LNCaP clone FGC (cell line): ENCODE results near the gene BDNF.

Experiments
- DNase-seq: peaks from one replicate; pipeline ENCODE4 v3.0.0-alpha.2; 2011; ENCODE audit warnings: low read depth
- H3K4me3 ChIP-seq: 2 replicates; pipeline ENCODE4 v1.5.1; 2011; ENCODE audit warnings: mild to moderate bottlenecking, low read depth, low read length, control low read depth
- TF ChIP-seq, protein P1 (sequence below): IDR thresholded peaks from 2 replicates; pipeline ENCODE4 v1.5.1; 2012; ENCODE audit warnings: mild to moderate bottlenecking; ENCODE audit not compliant: control insufficient read depth, insufficient read depth; ENCODE audit errors: extremely low read depth

Gene BDNF

DNA sequence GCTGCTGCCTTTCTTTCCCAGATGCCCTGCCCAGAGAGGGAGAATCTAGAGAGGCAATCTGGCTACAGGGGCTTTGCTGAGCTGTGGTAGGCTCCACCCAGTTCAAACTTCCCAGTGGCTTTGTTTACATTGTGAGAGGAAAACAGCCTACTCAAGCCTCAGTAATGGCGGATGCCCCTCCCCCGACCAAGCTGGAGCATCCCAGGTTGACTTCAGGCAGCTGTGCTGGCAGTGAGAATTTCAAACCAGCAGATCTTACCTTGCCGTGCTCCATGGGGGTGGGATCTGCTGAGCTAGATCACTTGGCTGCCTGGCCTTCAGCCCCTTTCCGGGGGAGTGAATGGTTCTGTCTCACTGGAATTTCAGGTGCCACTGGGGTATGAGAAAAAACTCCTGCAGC lies 12.2 kb downstream of the BDNF start:
- no peak for DNase-seq
- H3K4me3 ChIP-seq, result no peak overlapping the region
- TF ChIP-seq, protein P1, sequence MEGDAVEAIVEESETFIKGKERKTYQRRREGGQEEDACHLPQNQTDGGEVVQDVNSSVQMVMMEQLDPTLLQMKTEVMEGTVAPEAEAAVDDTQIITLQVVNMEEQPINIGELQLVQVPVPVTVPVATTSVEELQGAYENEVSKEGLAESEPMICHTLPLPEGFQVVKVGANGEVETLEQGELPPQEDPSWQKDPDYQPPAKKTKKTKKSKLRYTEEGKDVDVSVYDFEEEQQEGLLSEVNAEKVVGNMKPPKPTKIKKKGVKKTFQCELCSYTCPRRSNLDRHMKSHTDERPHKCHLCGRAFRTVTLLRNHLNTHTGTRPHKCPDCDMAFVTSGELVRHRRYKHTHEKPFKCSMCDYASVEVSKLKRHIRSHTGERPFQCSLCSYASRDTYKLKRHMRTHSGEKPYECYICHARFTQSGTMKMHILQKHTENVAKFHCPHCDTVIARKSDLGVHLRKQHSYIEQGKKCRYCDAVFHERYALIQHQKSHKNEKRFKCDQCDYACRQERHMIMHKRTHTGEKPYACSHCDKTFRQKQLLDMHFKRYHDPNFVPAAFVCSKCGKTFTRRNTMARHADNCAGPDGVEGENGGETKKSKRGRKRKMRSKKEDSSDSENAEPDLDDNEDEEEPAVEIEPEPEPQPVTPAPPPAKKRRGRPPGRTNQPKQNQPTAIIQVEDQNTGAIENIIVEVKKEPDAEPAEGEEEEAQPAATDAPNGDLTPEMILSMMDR, result no peak

DNA sequence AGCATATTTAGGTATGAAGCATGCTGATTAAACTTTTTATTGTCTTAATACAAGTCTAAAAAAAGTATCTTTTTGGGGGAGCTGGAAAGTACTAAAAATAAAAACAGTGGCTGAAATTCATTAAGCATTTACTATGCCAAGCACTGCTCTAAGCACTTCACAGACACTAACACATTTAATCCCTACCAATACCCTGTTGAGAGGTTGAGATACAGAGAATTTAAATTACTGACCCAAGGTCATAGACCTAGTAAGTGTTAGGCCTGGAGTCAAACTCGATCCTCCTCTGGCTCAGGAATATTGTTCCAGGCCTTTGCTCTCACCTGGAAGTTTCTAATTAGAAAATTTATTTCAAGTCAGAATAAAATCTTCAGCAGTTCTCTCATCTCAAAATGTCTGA lies 18.6 kb downstream of the BDNF start:
- no peak overlapping the region for H3K4me3 ChIP-seq
- TF ChIP-seq, protein P1, result no peak
- no peak for DNase-seq

DNA sequence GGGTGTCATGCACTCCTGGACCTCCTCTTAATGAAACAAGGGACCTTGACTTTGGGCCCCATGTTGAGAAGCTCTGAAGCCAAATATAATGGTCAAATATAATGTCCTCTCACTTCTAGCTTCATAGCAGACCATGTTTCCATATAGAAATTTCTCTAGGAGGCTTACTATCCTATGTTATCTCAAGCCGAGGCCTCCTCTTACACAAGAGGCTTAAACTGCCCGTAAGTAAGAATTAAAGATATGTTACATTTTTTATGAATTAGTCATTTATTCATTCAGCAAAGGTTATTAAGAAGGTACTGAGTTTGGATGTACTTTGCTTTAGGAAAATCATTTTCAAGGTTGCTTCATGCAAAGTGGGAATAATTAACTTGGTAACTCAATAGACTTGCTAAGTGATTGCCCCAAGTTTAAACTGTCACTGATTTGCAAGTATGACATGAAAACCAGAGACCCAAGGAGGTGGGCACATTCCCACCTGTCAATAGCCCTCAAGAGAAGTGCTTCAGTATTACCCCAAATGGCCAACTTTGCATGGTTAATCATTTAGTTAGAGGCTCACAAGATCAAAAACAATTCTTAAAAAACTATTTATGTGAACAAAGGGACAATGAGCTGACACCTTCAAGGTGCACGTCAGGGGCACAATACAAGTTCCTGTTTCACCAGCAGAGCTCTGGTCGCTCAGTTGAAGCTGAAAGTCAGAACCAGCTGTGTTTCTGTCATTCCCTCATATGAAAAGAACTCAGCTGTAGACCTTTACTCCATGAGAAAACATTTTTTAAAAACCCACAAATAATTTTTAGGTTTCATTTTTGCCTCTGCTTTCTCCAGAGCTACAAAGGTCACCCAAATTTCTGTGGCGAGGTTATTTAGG lies 20.9 kb downstream of the BDNF start:
- DNase-seq, result no peak
- H3K4me3 ChIP-seq, result no peak overlapping the region
- TF ChIP-seq, protein P1, result no peak

DNA sequence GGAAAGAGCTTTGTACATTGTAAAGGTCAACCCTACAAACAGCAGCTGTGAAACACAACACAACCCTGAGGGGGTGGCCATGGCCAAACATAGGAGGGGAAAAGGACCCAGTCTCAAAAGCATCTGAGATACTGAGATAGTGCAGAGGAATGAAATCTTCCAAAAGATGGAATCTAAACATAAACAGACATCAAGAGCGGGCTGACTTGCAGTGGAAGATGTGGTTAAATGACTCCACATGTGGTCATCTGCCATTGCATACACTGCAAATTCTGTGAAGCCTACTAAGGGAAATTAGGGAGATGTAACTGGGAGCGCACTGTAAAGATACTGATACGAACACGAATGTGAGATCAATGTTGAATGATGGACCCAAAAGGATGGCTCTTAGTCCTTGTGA lies 22.0 kb downstream of the BDNF start:
- no peak for DNase-seq
- no peak overlapping the region for H3K4me3 ChIP-seq
- TF ChIP-seq, protein P1, result no peak

DNA sequence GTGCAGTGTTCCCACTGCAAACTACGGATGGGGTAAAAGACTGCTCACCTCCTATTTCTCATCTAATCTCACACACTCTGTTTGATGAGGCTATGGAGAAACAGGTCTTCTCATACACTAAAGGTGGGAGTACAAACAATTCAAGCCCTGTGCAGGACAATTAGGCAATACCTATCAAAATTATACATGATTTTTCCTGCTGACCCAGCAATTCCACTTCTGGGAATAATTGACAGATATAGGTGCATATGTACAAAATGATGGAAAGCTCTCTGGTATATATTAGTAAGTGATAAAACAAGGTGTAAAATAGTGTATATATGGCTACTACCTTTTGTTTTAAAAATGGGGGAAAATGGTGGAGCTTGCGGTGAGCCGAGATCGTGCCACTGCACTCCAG lies 23.1 kb downstream of the BDNF start:
- DNase-seq, result no peak
- TF ChIP-seq, protein P1, result no peak

DNA sequence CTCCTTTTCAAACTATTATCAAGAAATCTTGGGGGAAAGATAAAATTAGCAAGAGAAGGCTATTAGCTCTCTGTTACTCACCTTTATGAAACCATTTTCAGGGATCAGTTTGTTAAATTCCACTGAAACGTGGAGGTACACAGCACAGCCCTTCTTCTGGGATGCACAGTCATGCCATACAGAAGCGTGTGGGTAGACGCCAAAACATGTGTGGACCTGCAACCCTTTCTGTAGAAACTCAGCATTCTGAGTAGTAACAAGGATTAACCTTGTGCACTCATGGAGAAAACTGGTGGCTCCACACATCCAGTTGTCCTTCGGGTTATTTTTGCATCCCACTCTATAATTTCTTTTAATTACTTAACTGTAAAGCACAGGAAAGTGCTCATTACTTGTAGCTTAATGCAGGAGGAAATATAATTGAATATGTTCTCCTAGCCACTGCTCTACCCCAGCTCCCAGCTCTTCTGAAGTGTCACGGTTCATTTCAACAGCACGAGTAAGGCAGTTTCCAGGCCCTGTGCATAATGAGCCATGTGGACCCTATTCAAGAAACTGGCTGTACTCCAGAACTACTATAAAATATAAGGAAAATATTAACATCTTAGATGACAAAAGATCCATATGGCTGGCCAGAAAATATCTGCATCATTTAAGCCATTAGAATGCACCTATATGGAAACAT lies 26.1 kb downstream of the BDNF start:
- TF ChIP-seq, protein P1, result no peak
- H3K4me3 ChIP-seq, result no peak overlapping the region
- no peak for DNase-seq

More for the DNA sequence above, 23.1 kb downstream of the BDNF start:
- H3K4me3 ChIP-seq, result no peak overlapping the region
